Measurements from ENCODE around the gene TCL1A.

DNA sequence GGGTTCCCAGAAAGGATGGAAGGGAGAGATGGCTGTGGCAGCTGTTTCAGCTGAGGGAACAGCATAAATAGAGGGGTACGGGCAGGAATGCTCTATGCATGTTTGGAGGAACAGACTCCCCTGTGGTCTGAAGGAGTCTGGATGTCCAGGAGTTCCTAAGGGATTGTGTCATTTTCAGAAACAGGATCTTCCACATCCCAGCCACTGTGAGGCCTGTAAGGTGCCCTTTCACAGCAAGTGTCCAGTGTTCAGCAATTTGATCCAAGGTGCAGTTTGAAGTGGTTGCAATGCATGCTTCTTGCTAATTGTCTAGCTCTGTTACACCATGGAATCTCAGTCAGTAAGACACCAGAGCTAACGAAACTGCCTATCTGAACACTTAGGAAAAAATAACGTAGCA lies 46.7 kb upstream of the TCL1A start:
- TF ChIP-seq, protein P1, sequence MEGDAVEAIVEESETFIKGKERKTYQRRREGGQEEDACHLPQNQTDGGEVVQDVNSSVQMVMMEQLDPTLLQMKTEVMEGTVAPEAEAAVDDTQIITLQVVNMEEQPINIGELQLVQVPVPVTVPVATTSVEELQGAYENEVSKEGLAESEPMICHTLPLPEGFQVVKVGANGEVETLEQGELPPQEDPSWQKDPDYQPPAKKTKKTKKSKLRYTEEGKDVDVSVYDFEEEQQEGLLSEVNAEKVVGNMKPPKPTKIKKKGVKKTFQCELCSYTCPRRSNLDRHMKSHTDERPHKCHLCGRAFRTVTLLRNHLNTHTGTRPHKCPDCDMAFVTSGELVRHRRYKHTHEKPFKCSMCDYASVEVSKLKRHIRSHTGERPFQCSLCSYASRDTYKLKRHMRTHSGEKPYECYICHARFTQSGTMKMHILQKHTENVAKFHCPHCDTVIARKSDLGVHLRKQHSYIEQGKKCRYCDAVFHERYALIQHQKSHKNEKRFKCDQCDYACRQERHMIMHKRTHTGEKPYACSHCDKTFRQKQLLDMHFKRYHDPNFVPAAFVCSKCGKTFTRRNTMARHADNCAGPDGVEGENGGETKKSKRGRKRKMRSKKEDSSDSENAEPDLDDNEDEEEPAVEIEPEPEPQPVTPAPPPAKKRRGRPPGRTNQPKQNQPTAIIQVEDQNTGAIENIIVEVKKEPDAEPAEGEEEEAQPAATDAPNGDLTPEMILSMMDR (IDR thresholded peaks at IDR 0.05): no peak
- no peak for TF ChIP-seq POLR2A (IDR thresholded peaks at IDR 0.05)

Data from adrenal gland (tissue), 5 donors.